Measurements from ENCODE around the gene TRPM6.

DNA sequence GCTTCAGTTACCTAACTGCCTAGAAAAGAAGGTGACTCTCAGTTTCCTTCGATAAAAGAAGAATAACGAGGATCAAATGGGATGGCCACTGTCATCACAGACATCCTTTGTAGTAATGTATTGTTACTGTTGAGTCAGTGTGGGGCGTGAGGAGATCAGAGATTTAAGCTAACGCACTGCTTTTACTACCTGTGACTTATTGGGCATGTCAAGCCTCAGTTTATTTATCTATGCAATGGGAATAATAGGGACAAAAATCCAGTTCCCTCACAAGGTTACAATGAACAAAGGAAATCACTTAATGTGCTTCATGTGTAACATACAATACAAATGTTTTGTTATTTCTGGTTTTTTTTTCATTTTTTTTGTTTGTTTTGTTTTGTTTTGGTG is 255 bp upstream of the TRPM6 start:
- TF ChIP-seq POLR2A (IDR thresholded peaks at IDR 0.05): no peak
- TF ChIP-seq, protein P1, sequence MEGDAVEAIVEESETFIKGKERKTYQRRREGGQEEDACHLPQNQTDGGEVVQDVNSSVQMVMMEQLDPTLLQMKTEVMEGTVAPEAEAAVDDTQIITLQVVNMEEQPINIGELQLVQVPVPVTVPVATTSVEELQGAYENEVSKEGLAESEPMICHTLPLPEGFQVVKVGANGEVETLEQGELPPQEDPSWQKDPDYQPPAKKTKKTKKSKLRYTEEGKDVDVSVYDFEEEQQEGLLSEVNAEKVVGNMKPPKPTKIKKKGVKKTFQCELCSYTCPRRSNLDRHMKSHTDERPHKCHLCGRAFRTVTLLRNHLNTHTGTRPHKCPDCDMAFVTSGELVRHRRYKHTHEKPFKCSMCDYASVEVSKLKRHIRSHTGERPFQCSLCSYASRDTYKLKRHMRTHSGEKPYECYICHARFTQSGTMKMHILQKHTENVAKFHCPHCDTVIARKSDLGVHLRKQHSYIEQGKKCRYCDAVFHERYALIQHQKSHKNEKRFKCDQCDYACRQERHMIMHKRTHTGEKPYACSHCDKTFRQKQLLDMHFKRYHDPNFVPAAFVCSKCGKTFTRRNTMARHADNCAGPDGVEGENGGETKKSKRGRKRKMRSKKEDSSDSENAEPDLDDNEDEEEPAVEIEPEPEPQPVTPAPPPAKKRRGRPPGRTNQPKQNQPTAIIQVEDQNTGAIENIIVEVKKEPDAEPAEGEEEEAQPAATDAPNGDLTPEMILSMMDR (IDR thresholded peaks at IDR 0.05 in 4 of 5, conservative IDR thresholded peaks at IDR 0.05 in 1 of 5): no peak

Data from gastrocnemius medialis (tissue), 4 donors.